ENCODE results near the gene NDUFS1. TPM values are rescaled to one million over a fixed set of nuclear protein-coding genes. Genes with fewer than 3 reads are reported as not detected.

The NDUFS1 gene
- total and polyA plus RNA-seq, 2 of the 4 experiments (the other 2 are of a cell fraction) = 72.1 to 118 TPM

DNA sequence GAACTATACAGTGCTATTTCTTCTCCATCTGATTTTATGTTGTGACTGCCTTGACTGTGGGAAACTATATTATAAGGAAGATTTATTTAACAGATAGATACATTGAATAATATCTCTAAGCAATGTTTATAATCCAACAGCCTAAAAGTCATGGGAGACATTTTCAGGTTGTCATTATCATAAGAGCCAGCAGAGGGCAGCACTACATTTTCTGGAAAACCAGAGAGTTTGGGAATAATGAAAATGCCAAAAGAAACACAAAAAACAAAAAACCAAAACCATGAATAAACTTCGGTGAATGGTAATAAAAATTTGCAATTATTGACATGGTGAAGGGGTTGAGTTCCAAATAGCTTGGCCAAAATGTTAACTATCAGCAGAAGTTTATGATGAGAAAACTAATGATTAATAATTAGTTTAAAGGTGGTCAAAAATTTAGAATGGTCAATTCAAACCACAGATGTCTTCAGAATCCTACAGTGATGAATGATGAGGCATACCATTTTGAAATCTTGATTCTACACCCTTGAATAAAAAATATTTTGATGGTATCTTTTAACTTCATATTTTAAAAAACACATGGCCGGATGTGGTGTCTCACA lies 5.1 kb upstream of the NDUFS1 start:
- Histone ChIP-seq H2BK5ac (ENCODE audit: low read depth, low read length, poor library complexity, severe bottlenecking) (no peak overlapping the region), H3K9ac (ENCODE audit: low read depth, low read length) (no peak overlapping the region), H3K14ac (replicated peaks; ENCODE audit: low read depth, low read length) (no peak overlapping the region), H3K56ac (ENCODE audit: extremely low read depth, insufficient read depth, low read length) (no peak overlapping the region), H3K27ac (ENCODE audit: insufficient read depth, low read length) (no peak overlapping the region), H3K4me2 (ENCODE audit: low read depth, low read length) (no peak overlapping the region), H2AK9ac (replicated peaks; ENCODE audit: low read depth, low read length, poor library complexity) (no peak overlapping the region), H4K8ac (ENCODE audit: low read depth in 2 of 2, low read length in 2 of 2) (no peak overlapping the region), H3K4me1 (ENCODE audit: control insufficient read depth, insufficient read depth, low read length) (peaks cover 2% of the 10 kb centered on the region), H3K36me3 (ENCODE audit: control insufficient read depth, insufficient read depth, low read length) (peaks cover 20% of the 10 kb centered on the region), H3K18ac (ENCODE audit: low read depth, low read length) (no peak overlapping the region), H3K9me1 (ENCODE audit: insufficient read depth, low read length) (no peaks in the 10 kb centered on the region), H3K9me3 (ENCODE audit: control insufficient read depth, insufficient read depth, low read length) (no peaks in the 10 kb centered on the region), H2BK15ac (ENCODE audit: low read depth, low read length) (no peak overlapping the region), H3K4me3 (ENCODE audit: insufficient read depth, low read depth, low read length) (no peak overlapping the region), H4K20me1 (ENCODE audit: insufficient read depth, low read length) (peaks cover 9% of the 10 kb centered on the region; the same call in 1 of the 2 replicates), H2AK5ac (ENCODE audit: low read depth, low read length) (no peak overlapping the region), H3K23ac (ENCODE audit: low read depth, low read length) (no peak overlapping the region), H4K91ac (ENCODE audit: insufficient read depth, low read depth, low read length) (no peak overlapping the region), H2BK20ac (ENCODE audit: low read depth, low read length) (no peak overlapping the region), H3K4ac (ENCODE audit: low read depth, low read length) (no peak overlapping the region), H4K5ac (ENCODE audit: low read depth, low read length) (no peak overlapping the region), H3K79me1 (ENCODE audit: low read depth in 1 of 2, low read length in 2 of 2) (peaks cover 18 to 39% of the 10 kb centered on the region in 2 experiments), H2BK120ac (ENCODE audit: low read depth, low read length) (no peak overlapping the region), H3K27me3 (ENCODE audit: control insufficient read depth, insufficient read depth, low read length) (no peaks in the 10 kb centered on the region), H2AFZ (replicated peaks; ENCODE audit: low read length, poor library complexity) (no peak overlapping the region)
- peak; percentile 41 for DNase-seq
- BruUV-seq (replicated peaks) = no TSS peak
- peak; percentile 60 for TF ChIP-seq RAD21 (IDR thresholded peaks at IDR 0.05; ENCODE audit: low read length)
- peak; percentile 73 for TF ChIP-seq CTCF (conservative IDR thresholded peaks at IDR 0.05; ENCODE audit: low read depth, low read length)
- peak; percentile 61 for TF ChIP-seq SMC3 (IDR thresholded peaks at IDR 0.05; ENCODE audit: low read depth, low read length)
- no peak for TF ChIP-seq MXI1 (IDR thresholded peaks at IDR 0.05; ENCODE audit: borderline replicate concordance, low read depth, low read length)
- in situ Hi-C loops (cut with MboI; ENCODE audit: low sequenced_read_pairs) = loop anchor here (10.0 kb wide), 1 partner anchor 100 kb away; no protein-coding TSS in a partner anchor
- WGBS, 2 experiments (ENCODE audit: extremely low coverage in 2 of 2, insufficient read length in 1 of 2) = no CpG with 5 or more reads among the region's 2 CpGs
- POLR2A ChIA-PET (ENCODE audit: unreplicated experiment) = no interaction called here
- ATAC-seq (ENCODE audit: low read depth) = no peak
- CTCF ChIA-PET = interaction anchor here (0.7 to 1.1 kb wide), 2 partner anchors 22 to 383 kb away, joined by 3 read pairs; no protein-coding TSS in a partner anchor
- dilution Hi-C loops (cut with HindIII; ENCODE audit: low sequenced_read_pairs, unreplicated experiment) = no loop called here
- intact Hi-C loops (cut with micrococcal nuclease) = loop anchor here (1.0 to 2.0 kb wide), 3 partner anchors 48 to 278 kb away; partner anchors contain the start of gene ADAM23

All from IMR-90 (cell line).